WTC11 (cell line): ENCODE results near the gene LRFN2. TPM values are rescaled to one million over a fixed set of nuclear protein-coding genes. Genes with fewer than 3 reads are reported as not detected.
A peak's percentile ranks its signal among the peaks of the same experiment; 100 is the strongest.

Source experiments
- ATAC-seq: fragments of 200-7000 bp; cut with Tn5 transposase; 2 replicates; pipeline ENCODE4 v1.10.0; 2021; ENCODE audit warnings: mild to moderate bottlenecking, moderate library complexity
- Bru-seq: library from RNA; stranded (reverse); fragments of 400-500 nt; gene quantifications from one replicate; lab custom pipeline; 2021; lab: Mats Ljungman, UMichigan
- CTCF ChIA-PET: fragments of 300-600 bp; sonication (Branson Sonifier 250); formaldehyde crosslinking; loops from one replicate; lab custom pipeline; 2021; ENCODE audit warnings: antibody characterized with exemption; lab: Charles Lee
- POLR2A ChIA-PET: fragments of 350-600 bp; sonication (Branson Sonifier 250); formaldehyde crosslinking; loops from one replicate; lab custom pipeline; 2021; ENCODE audit warnings: antibody characterized with exemption; lab: Charles Lee
- DNase-seq: peaks from one replicate; pipeline ENCODE4 v3.0.0; 2021; ENCODE audit warnings: low spot score
- H3K27ac Mint-ChIP-seq: 2 replicates; pipeline ENCODE4 v1.8.0; 2021; ENCODE audit warnings: mixed read lengths
- H3K27me3 Mint-ChIP-seq: 2 replicates; pipeline ENCODE4 v1.8.0; 2021; ENCODE audit warnings: low read depth, mild to moderate bottlenecking, moderate library complexity, mixed read lengths
- H3K36me3 Mint-ChIP-seq: 2 replicates; pipeline ENCODE4 v1.8.0; 2021; ENCODE audit warnings: mixed read lengths
- H3K4me1 Mint-ChIP-seq: 2 replicates; pipeline ENCODE4 v1.8.0; 2022; ENCODE audit warnings: mixed read lengths
- H3K4me3 Mint-ChIP-seq: 2 replicates; pipeline ENCODE4 v1.8.0; 2021; ENCODE audit warnings: mild to moderate bottlenecking, moderate library complexity, mixed read lengths
- H3K9me3 Mint-ChIP-seq: 2 replicates; pipeline ENCODE4 v1.8.0; 2021; ENCODE audit warnings: mixed read lengths
- ATF6 ChIP-seq: sonication (generic); formaldehyde crosslinking; IDR thresholded peaks from 2 replicates; pipeline ENCODE4 v1.8.1; 2023; ENCODE audit warnings: mild to moderate bottlenecking, missing genetic modification reagents
- CDX4 ChIP-seq: fragments of 250-450 bp; sonication (Bioruptor Pico); IDR thresholded peaks from 2 replicates; pipeline ENCODE4 v1.9.0; 2021; ENCODE audit warnings: moderate library complexity, mild to moderate bottlenecking, inconsistent platforms, borderline replicate concordance
- CTCF ChIP-seq: fragments of 200-600 bp; IDR thresholded peaks from 2 replicates; pipeline ENCODE4 v1.8.0; 2022; ENCODE audit warnings: antibody characterized with exemption
- E2F5 ChIP-seq: sonication (generic); formaldehyde crosslinking; IDR thresholded peaks from 2 replicates; pipeline ENCODE4 v1.8.1; 2022; ENCODE audit warnings: mild to moderate bottlenecking, moderate library complexity, missing genetic modification reagents
- FOXK1 ChIP-seq: sonication (generic); formaldehyde crosslinking; IDR thresholded peaks from 2 replicates; pipeline ENCODE4 v1.8.0; 2022; ENCODE audit warnings: mild to moderate bottlenecking, moderate library complexity, missing genetic modification reagents
- MXD4 ChIP-seq: fragments of 250-450 bp; sonication (Bioruptor Pico); IDR thresholded peaks from 2 replicates; pipeline ENCODE4 v1.8.0; 2021; ENCODE audit warnings: mild to moderate bottlenecking, moderate library complexity, borderline replicate concordance
- MYBL2 ChIP-seq: sonication (generic); formaldehyde crosslinking; IDR thresholded peaks from 2 replicates; pipeline ENCODE4 v1.8.1; 2023; ENCODE audit warnings: mild to moderate bottlenecking, moderate library complexity, missing genetic modification reagents
- NFE2L1 ChIP-seq: sonication (generic); formaldehyde crosslinking; IDR thresholded peaks from 2 replicates; pipeline ENCODE4 v1.8.1; 2023; ENCODE audit warnings: missing genetic modification reagents
- RORB ChIP-seq: fragments of 250-450 bp; sonication (Bioruptor Pico); IDR thresholded peaks from 2 replicates; pipeline ENCODE4 v1.9.0; 2021; ENCODE audit warnings: mild to moderate bottlenecking
- SMAD3 ChIP-seq: sonication (generic); formaldehyde crosslinking; IDR thresholded peaks from 2 replicates; pipeline ENCODE4 v1.8.0; 2022; ENCODE audit warnings: missing genetic modification reagents, mild to moderate bottlenecking, borderline replicate concordance
- TEAD4 ChIP-seq: sonication (generic); formaldehyde crosslinking; IDR thresholded peaks from 2 replicates; pipeline ENCODE4 v1.8.0; 2022; ENCODE audit warnings: mild to moderate bottlenecking, missing genetic modification reagents
- TP53 ChIP-seq: sonication (generic); formaldehyde crosslinking; IDR thresholded peaks from 2 replicates; pipeline ENCODE4 v1.8.1; 2023; ENCODE audit warnings: mild to moderate bottlenecking, missing genetic modification reagents
- ZBTB21 ChIP-seq: sonication (generic); formaldehyde crosslinking; IDR thresholded peaks from 2 replicates; pipeline ENCODE4 v1.8.1; 2023; ENCODE audit warnings: mild to moderate bottlenecking, missing genetic modification reagents, borderline replicate concordance
- ZMAT4 ChIP-seq: fragments of 250-450 bp; sonication (Bioruptor Pico); IDR thresholded peaks from 2 replicates; pipeline ENCODE4 v1.9.0; 2021; ENCODE audit warnings: mild to moderate bottlenecking
- ZNF281 ChIP-seq: sonication (generic); formaldehyde crosslinking; IDR thresholded peaks from 2 replicates; pipeline ENCODE4 v1.8.0; 2023; ENCODE audit warnings: mild to moderate bottlenecking, missing genetic modification reagents
- ZNF317 ChIP-seq: sonication (generic); formaldehyde crosslinking; IDR thresholded peaks from 2 replicates; pipeline ENCODE4 v1.8.1; 2023; ENCODE audit warnings: low read depth, mild to moderate bottlenecking, moderate library complexity, missing genetic modification reagents, borderline replicate concordance
- ZNF423 ChIP-seq: fragments of 250-450 bp; sonication (Bioruptor Pico); IDR thresholded peaks from 2 replicates; pipeline ENCODE4 v2.1.2; 2022; ENCODE audit warnings: mild to moderate bottlenecking, moderate library complexity
- long read RNA-seq, 3 experiments: library from RNA in 1 of 3; library from capped mRNA in 1 of 3; library from polyadenylated mRNA in 1 of 3; unstranded in 2 of 3; stranded (forward) in 1 of 3; transcript quantifications; one replicate each; pipeline ENCODE4 v2.0.0, GENCODE V29; 2021
- total RNA-seq: library from RNA; stranded (reverse); gene quantifications from 3 replicates; pipeline ENCODE4 v1.2.3, GENCODE V29; 2021
- TF ChIP-seq, protein P1 (sequence below): sonication (generic); formaldehyde crosslinking; IDR thresholded peaks from 2 replicates; pipeline ENCODE4 v1.8.0; 2022; ENCODE audit warnings: mild to moderate bottlenecking, missing genetic modification reagents
- TF ChIP-seq, protein P2 (sequence below): sonication (generic); formaldehyde crosslinking; IDR thresholded peaks from 2 replicates; pipeline ENCODE4 v1.8.0; 2022; ENCODE audit warnings: mild to moderate bottlenecking, missing genetic modification reagents
- TF ChIP-seq, protein P3 (sequence below): sonication (generic); formaldehyde crosslinking; IDR thresholded peaks from 2 replicates; pipeline ENCODE4 v1.8.1; 2023; ENCODE audit warnings: mild to moderate bottlenecking, missing genetic modification reagents, moderate library complexity

LRFN2 gene
- 1.3 to 1.6 TPM (median 1.4 TPM) in 3 replicates for total RNA-seq
- Bru-seq, nascent RNA, result percentile 42 among the genes with signal in this experiment
- long read RNA-seq, experiment 1, partial matches to known transcripts, result 0 of 9 reads
- long read RNA-seq, experiment 1, other reads (novel, unspliced or antisense), result 5 of 9 reads
- long read RNA-seq, experiment 2, partial matches to known transcripts, result 0 of 1 reads
- long read RNA-seq, experiment 2, other reads (novel, unspliced or antisense), result 1 of 1 reads
- long read RNA-seq, experiment 3, result 0 reads

DNA sequence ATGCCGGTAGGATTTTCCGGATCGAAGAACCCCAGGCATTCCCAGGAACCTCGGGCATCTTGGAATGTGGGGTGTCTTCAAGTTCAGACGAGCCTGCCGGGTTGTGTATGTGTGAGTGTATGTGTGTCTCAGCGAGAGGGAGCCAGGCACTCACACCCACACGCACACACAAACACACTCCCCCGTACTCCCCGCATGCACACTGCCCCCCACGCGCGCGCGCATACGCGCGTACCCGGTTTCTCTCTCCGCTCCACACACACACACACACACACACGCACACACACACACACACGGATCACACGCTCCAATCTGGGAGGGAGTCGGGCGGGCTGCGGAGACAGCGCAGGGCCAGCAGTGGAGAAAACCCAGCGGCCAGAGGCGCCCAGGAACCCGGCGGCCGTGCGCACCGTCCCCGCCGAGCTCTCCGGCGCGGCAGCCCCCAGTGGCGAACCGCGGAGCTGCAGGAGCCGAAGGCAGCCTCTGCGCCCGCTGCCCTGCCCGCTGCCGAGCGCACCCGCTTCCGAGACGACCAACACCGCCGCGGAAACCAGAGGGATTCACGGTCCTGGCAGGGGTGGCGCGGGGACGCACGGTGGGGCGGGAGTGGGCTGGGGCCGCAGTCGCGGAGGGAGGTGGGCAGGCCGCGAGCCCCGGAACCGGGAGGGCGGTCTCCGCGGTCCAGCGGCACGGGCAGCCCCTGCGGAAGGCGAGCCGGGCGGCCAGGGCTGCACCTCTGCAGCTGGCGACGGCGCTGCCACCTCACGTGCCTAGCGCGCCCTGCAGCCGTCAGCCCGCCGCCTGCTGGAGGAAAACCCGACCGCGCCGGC is at the start of gene LRFN2:
Gene LRFN2 (minus strand): TSS at position 125 of the 830 bp plus-strand sequence.
- Mint-ChIP-seq H3K9me3 (no peaks in the 10 kb centered on the region), H3K36me3 (no peaks in the 10 kb centered on the region), H3K4me3 (peak within 1 kb of the TSS; percentile 80), H3K4me1 (peaks cover 40% of the 10 kb centered on the region), H3K27ac (no peak within 1 kb of the TSS), H3K27me3 (peaks cover 49% of the 10 kb centered on the region)
- DNase-seq (peak; percentile 86), ATAC-seq (peak; percentile 81)
- ChIA-PET CTCF (interaction anchor here (0.6 to 5.4 kb wide), 66 partner anchors 11 to 1274 kb away, joined by 3 to 130 read pairs (median 5); no protein-coding TSS in a partner anchor), POLR2A (interaction anchor here (0.6 to 1.0 kb wide), 4 partner anchors 41 to 599 kb away, joined by 3 read pairs; no protein-coding TSS in a partner anchor)
- TF ChIP-seq ZNF423 (CRISPR knock-in tag) (no peak), RORB (CRISPR knock-in tag) (no peak), NFE2L1 (CRISPR knock-in tag) (peak; percentile 43; the same call in 1 of the 2 replicates), E2F5 (CRISPR knock-in tag) (peak; percentile 88), MYBL2 (CRISPR knock-in tag) (peak; percentile 77; the same call in 1 of the 2 replicates), ZBTB21 (CRISPR knock-in tag) (peak; percentile 61; the same call in 1 of the 2 replicates), FOXK1 (CRISPR knock-in tag) (peak; percentile 81; the same call in 1 of the 2 replicates), MXD4 (CRISPR knock-in tag) (no peak), ATF6 (CRISPR knock-in tag) (no peak), SMAD3 (peak; percentile 77), ZMAT4 (CRISPR knock-in tag) (no peak), CTCF (peak; percentile 59), CDX4 (CRISPR knock-in tag) (no peak), ZNF281 (CRISPR knock-in tag) (0 out of 2 replicates have a peak, but pooled peaks have one; percentile 58), TP53 (CRISPR knock-in tag) (peak; percentile 68; the same call in 1 of the 2 replicates), TEAD4 (CRISPR knock-in tag) (peak; percentile 41; the same call in 1 of the 2 replicates), ZNF317 (CRISPR knock-in tag) (peak; percentile 41; the same call in 1 of the 2 replicates)
- TF ChIP-seq, protein P1, sequence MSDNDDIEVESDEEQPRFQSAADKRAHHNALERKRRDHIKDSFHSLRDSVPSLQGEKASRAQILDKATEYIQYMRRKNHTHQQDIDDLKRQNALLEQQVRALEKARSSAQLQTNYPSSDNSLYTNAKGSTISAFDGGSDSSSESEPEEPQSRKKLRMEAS (CRISPR knock-in tag), result peak; percentile 93; the same call in 1 of the 2 replicates
- TF ChIP-seq, protein P2, sequence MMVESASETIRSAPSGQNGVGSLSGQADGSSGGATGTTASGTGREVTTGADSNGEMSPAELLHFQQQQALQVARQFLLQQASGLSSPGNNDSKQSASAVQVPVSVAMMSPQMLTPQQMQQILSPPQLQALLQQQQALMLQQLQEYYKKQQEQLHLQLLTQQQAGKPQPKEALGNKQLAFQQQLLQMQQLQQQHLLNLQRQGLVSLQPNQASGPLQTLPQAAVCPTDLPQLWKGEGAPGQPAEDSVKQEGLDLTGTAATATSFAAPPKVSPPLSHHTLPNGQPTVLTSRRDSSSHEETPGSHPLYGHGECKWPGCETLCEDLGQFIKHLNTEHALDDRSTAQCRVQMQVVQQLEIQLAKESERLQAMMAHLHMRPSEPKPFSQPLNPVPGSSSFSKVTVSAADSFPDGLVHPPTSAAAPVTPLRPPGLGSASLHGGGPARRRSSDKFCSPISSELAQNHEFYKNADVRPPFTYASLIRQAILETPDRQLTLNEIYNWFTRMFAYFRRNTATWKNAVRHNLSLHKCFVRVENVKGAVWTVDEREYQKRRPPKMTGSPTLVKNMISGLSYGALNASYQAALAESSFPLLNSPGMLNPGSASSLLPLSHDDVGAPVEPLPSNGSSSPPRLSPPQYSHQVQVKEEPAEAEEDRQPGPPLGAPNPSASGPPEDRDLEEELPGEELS (CRISPR knock-in tag), result peak; percentile 92
- TF ChIP-seq, protein P3, sequence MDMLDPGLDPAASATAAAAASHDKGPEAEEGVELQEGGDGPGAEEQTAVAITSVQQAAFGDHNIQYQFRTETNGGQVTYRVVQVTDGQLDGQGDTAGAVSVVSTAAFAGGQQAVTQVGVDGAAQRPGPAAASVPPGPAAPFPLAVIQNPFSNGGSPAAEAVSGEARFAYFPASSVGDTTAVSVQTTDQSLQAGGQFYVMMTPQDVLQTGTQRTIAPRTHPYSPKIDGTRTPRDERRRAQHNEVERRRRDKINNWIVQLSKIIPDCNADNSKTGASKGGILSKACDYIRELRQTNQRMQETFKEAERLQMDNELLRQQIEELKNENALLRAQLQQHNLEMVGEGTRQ (CRISPR knock-in tag), result peak; percentile 87
